ENCODE data around the gene RAPGEF5. TPM values are rescaled to one million over a fixed set of nuclear protein-coding genes. Genes with fewer than 3 reads are reported as not detected.

The RAPGEF5 gene
- total and polyA plus RNA-seq, 10 of the 15 experiments (the other 5 are each of a cell fraction or from before 2014, with no cell fraction given) = 0.38 to 4.0 (median 1.6) TPM; not detected in 1

- Histone ChIP-seq H3K27ac (ENCODE audit: control insufficient read depth, insufficient read depth) (no peak overlapping the region), H3K4me1 (ENCODE audit: control insufficient read depth, insufficient read depth, low read length) (peaks cover 10% of the 10 kb centered on the region; the same call in 1 of the 2 replicates), H3K9me3 (replicated peaks; ENCODE audit: control insufficient read depth, insufficient read depth, low read length) (no peaks in the 10 kb centered on the region), H4K20me1 (ENCODE audit: control insufficient read depth, insufficient read depth) (no peaks in the 10 kb centered on the region), H3K4me3 (no peak overlapping the region), H3K4me2 (ENCODE audit: control insufficient read depth, insufficient read depth) (no peak overlapping the region), H3K79me2 (ENCODE audit: control insufficient read depth, insufficient read depth, low read length) (no peaks in the 10 kb centered on the region), H3K27me3 (replicated peaks in 1 of 2; ENCODE audit: control insufficient read depth in 2 of 2, insufficient read depth in 2 of 2, low read length in 1 of 2) (no peaks in the 10 kb centered on the region; a peak in 1 of 4 replicates), H2AFZ (ENCODE audit: control insufficient read depth, low read depth, low read length) (no peak overlapping the region), H3K9ac (ENCODE audit: control insufficient read depth, insufficient read depth, low read length) (no peak overlapping the region), H3K36me3 (ENCODE audit: control insufficient read depth in 2 of 2, insufficient read depth in 2 of 2, low read length in 1 of 2) (no peaks in the 10 kb centered on the region)
- CTCF ChIA-PET = interaction anchor here (0.5 to 1.5 kb wide), 3 partner anchors 12 to 1463 kb away, joined by 3 to 4 read pairs (median 3); no protein-coding TSS in a partner anchor
- WGBS (ENCODE audit: insufficient coverage, insufficient replicate concordance, low lambda C conversion rate, missing lambda C conversion rate) = 27% methylated on average over 6 of the region's 6 CpGs
- SMC1A ChIA-PET (ENCODE audit: uncharacterized antibody, unreplicated experiment) = interaction anchor here (1.2 to 1.4 kb wide), 3 partner anchors 10 to 26 kb away, joined by 3 to 5 read pairs (median 3); no protein-coding TSS in a partner anchor
- RAD21 ChIA-PET (ENCODE audit: unreplicated experiment) = no interaction called here
- no peak for TF ChIP-seq ELK1 (IDR thresholded peaks at IDR 0.05; ENCODE audit: low read depth, low read length)
- TF ChIP-seq ZNF274 (IDR thresholded peaks at IDR 0.05; ENCODE audit: insufficient read depth, insufficient read length) = no peak
- TF ChIP-seq TBL1XR1 (IDR thresholded peaks at IDR 0.05; ENCODE audit: low read depth, low read length) = no peak
- TF ChIP-seq USF1 (IDR thresholded peaks at IDR 0.05; ENCODE audit: borderline replicate concordance, extremely low read length, insufficient read depth, low read depth, low read length) = no peak
- no peak for TF ChIP-seq SRF (IDR thresholded peaks at IDR 0.05; ENCODE audit: low read depth in 2 of 2, low read length in 2 of 2)
- no peak for TF ChIP-seq NKRF (conservative IDR thresholded peaks at IDR 0.05)
- no peak for TF ChIP-seq MEF2A (IDR thresholded peaks at IDR 0.05; ENCODE audit: insufficient read depth, low read depth, low read length)
- no peak for TF ChIP-seq PKNOX1 (IDR thresholded peaks at IDR 0.05)
- TF ChIP-seq RCOR1 (conservative IDR thresholded peaks at IDR 0.05; ENCODE audit: low read depth, low read length) = no peak
- no peak for TF ChIP-seq TAF1 (IDR thresholded peaks at IDR 0.05; ENCODE audit: borderline replicate concordance, low read depth, low read length)
- TF ChIP-seq KLF5 (IDR thresholded peaks at IDR 0.05; ENCODE audit: partially characterized antibody) = no peak
- no peak for TF ChIP-seq EP300 (IDR thresholded peaks at IDR 0.05; ENCODE audit: borderline replicate concordance in 1 of 2, control insufficient read depth in 1 of 2, low read depth in 2 of 2, low read length in 2 of 2)
- TF ChIP-seq BCLAF1 (IDR thresholded peaks at IDR 0.05) = no peak
- TF ChIP-seq EGR1 (IDR thresholded peaks at IDR 0.05; ENCODE audit: borderline replicate concordance in 1 of 2, low read depth in 2 of 2, low read length in 2 of 2) = no peak
- ATAC-seq (no peak), DNase-seq (ENCODE audit: low read depth, low spot score) (no peak), FAIRE-seq (no peak)
- POLR2A ChIA-PET = no interaction called here
- intact Hi-C loops (cut with micrococcal nuclease; ENCODE audit: unreplicated experiment) = no loop called here
- in situ Hi-C loops (cut with MboI) = no loop called here
- no TSS peak for BruUV-seq (replicated peaks)
Observed at GRCh38 chr7:22372863-22373262, 15.9 kb upstream of the RAPGEF5 start.

Measured in GM12878 (cell line).